IMR-90 (cell line): Measurements from ENCODE around the gene RAB27B.

Experiments used
- CEBPB ChIP-seq: IDR thresholded peaks from 2 replicates; pipeline ENCODE4 v1.6.1; 2012; ENCODE audit warnings: low read depth, low read length, improper control_type of control experiment
- CHD1 ChIP-seq: IDR thresholded peaks from 2 replicates; pipeline ENCODE4 v1.6.1; 2012; ENCODE audit warnings: low read depth, low read length, improper control_type of control experiment
- ELK1 ChIP-seq: fragments of 150-350 bp; IDR thresholded peaks from 2 replicates; pipeline ENCODE4 v1.6.1; 2016; ENCODE audit warnings: low read depth, mild to moderate bottlenecking, low read length, moderate library complexity, borderline replicate concordance
- MAFK ChIP-seq: IDR thresholded peaks from 2 replicates; pipeline ENCODE4 v1.6.1; 2012; ENCODE audit warnings: low read depth, low read length, improper control_type of control experiment
- MAZ ChIP-seq: IDR thresholded peaks from 2 replicates; pipeline ENCODE4 v1.6.1; 2012; ENCODE audit warnings: low read depth, mild to moderate bottlenecking, low read length, improper control_type of control experiment, moderate library complexity, borderline replicate concordance
- MXI1 ChIP-seq: IDR thresholded peaks from 2 replicates; pipeline ENCODE4 v1.6.1; 2012; ENCODE audit warnings: low read depth, mild to moderate bottlenecking, low read length, moderate library complexity, borderline replicate concordance
- NFE2L2 ChIP-seq: fragments of 150-350 bp; IDR thresholded peaks from 2 replicates; pipeline ENCODE4 v1.6.1; 2016; ENCODE audit warnings: low read depth, mild to moderate bottlenecking, low read length
- POLR2A ChIP-seq: IDR thresholded peaks from 2 replicates; pipeline ENCODE4 v1.6.1; 2012; ENCODE audit warnings: mild to moderate bottlenecking, low read depth, low read length
- RAD21 ChIP-seq: IDR thresholded peaks from 2 replicates; pipeline ENCODE4 v1.6.1; 2012; ENCODE audit warnings: low read length, improper control_type of control experiment
- RCOR1 ChIP-seq: IDR thresholded peaks from 2 replicates; pipeline ENCODE4 v1.6.1; 2012; ENCODE audit warnings: mild to moderate bottlenecking, low read length, improper control_type of control experiment; ENCODE audit not compliant: insufficient replicate concordance
- RFX5 ChIP-seq: IDR thresholded peaks from 2 replicates; pipeline ENCODE4 v1.8.0; 2012; ENCODE audit warnings: low read depth, mild to moderate bottlenecking, low read length, moderate library complexity
- SMC3 ChIP-seq: fragments of 150-350 bp; IDR thresholded peaks from 2 replicates; pipeline ENCODE4 v1.6.1; 2016; ENCODE audit warnings: low read depth, mild to moderate bottlenecking, antibody characterized with exemption, low read length, moderate library complexity
- USF2 ChIP-seq: fragments of 150-350 bp; IDR thresholded peaks from 2 replicates; pipeline ENCODE4 v1.6.1; 2017; ENCODE audit warnings: mild to moderate bottlenecking, antibody characterized with exemption, low read length, low read depth
- TF ChIP-seq, protein P1 (sequence below): conservative IDR thresholded peaks from 2 replicates; pipeline ENCODE4 v1.5.1; 2012; ENCODE audit warnings: mild to moderate bottlenecking, low read depth, low read length, improper control_type of control experiment

DNA sequence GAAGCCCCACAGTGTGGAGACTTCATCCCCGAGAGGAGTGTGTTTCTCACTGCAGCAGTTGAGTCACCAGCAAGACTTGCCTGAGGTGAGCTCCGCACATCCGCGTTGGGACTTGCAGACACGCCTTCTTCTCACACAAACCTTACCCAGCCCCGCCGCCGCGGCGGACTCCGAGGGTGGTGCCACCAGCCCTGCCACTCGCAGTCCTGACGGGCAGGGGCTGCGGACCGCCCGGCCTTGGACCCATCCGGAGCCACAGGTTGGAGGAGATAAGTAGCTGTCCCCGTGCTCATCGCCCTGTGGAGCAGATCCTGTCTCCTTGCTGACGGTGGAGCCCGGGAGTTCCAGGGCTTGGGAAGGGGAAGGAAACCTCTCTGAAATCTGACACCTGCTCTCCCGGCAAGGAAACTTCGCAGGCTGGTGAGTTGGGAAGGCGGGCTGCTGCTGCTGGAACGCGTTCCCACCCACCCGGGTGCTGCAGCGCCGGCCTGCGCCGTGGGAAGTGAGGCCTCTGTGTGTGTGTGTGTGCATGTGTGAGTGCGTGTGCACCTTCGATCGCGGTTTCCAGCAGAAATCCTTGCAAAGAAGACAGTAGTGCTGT lies at the start of gene RAB27B:
- TF ChIP-seq, protein P1, sequence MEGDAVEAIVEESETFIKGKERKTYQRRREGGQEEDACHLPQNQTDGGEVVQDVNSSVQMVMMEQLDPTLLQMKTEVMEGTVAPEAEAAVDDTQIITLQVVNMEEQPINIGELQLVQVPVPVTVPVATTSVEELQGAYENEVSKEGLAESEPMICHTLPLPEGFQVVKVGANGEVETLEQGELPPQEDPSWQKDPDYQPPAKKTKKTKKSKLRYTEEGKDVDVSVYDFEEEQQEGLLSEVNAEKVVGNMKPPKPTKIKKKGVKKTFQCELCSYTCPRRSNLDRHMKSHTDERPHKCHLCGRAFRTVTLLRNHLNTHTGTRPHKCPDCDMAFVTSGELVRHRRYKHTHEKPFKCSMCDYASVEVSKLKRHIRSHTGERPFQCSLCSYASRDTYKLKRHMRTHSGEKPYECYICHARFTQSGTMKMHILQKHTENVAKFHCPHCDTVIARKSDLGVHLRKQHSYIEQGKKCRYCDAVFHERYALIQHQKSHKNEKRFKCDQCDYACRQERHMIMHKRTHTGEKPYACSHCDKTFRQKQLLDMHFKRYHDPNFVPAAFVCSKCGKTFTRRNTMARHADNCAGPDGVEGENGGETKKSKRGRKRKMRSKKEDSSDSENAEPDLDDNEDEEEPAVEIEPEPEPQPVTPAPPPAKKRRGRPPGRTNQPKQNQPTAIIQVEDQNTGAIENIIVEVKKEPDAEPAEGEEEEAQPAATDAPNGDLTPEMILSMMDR = no peak
- TF ChIP-seq NFE2L2 = no peak
- TF ChIP-seq RAD21 = no peak
- TF ChIP-seq POLR2A = no peak
- no peak for TF ChIP-seq ELK1
- no peak for TF ChIP-seq RCOR1
- TF ChIP-seq USF2 = no peak
- no peak for TF ChIP-seq SMC3
- no peak for TF ChIP-seq MXI1
- TF ChIP-seq RFX5 = no peak
- no peak for TF ChIP-seq CHD1
- TF ChIP-seq CEBPB = no peak
- no peak for TF ChIP-seq MAFK
- no peak for TF ChIP-seq MAZ
